ENCODE measurements around the gene PLEKHM3. TPM values are rescaled to one million over a fixed set of nuclear protein-coding genes. Genes with fewer than 3 reads are reported as not detected.

PLEKHM3 gene
- total and polyA plus RNA-seq, 2 of the 13 experiments (the other 11 are each of a cell fraction or from before 2014, with no cell fraction given): 4.5 to 4.7 TPM

GRCh38 chr2:207779523-207779922 lies 245.8 kb downstream of the PLEKHM3 start (continued):
- TF ChIP-seq RERE (CRISPR knock-in tag; IDR thresholded peaks at IDR 0.05; ENCODE audit: low read depth) (0 out of 2 replicates have a peak, but pooled peaks have one; percentile 10), ZBTB10 (CRISPR knock-in tag; IDR thresholded peaks at IDR 0.05; ENCODE audit: borderline replicate concordance) (no peak), SOX6 (IDR thresholded peaks at IDR 0.05) (no peak), SOX6 (CRISPR knock-in tag; IDR thresholded peaks at IDR 0.05) (peak; percentile 36; the same call in 1 of the 2 replicates), TERF1 (CRISPR knock-in tag; IDR thresholded peaks at IDR 0.05) (no peak), MAZ (IDR thresholded peaks at IDR 0.05; ENCODE audit: borderline replicate concordance, low read depth, low read length) (no peak), MAZ (CRISPR knock-in tag; IDR thresholded peaks at IDR 0.05; ENCODE audit: low read depth) (no peak), ZIK1 (CRISPR knock-in tag; IDR thresholded peaks at IDR 0.05; ENCODE audit: borderline replicate concordance, low read depth) (no peak), ARHGAP35 (CRISPR knock-in tag; IDR thresholded peaks at IDR 0.05; ENCODE audit: borderline replicate concordance) (no peak), ZBTB33 (CRISPR knock-in tag; IDR thresholded peaks at IDR 0.05) (peak; percentile 77; the same call in 1 of the 2 replicates), ZNF768 (CRISPR knock-in tag; IDR thresholded peaks at IDR 0.05) (no peak), FOXO4 (CRISPR knock-in tag; conservative IDR thresholded peaks at IDR 0.05) (no peak), SOX5 (CRISPR knock-in tag; IDR thresholded peaks at IDR 0.05; ENCODE audit: borderline replicate concordance) (no peak), MAX (IDR thresholded peaks at IDR 0.05) (peak; percentile 22; the same call in 1 of the 2 replicates), RORA (CRISPR knock-in tag; IDR thresholded peaks at IDR 0.05) (no peak)

All from HepG2 (cell line).